SK-N-SH treated with all-trans-retinoic acid at 6 μM for 48 hours (cell line): ENCODE data around the gene PPP1R1C.
A peak's percentile ranks its signal among the peaks of the same experiment; 100 is the strongest.

Source experiments
- ATAC-seq: fragments of 200-7000 bp; cut with Tn5 transposase; 3 replicates; pipeline ENCODE4 v1.9.1; 2020; ENCODE audit warnings: mild to moderate bottlenecking, moderate library complexity
- ARNTL ChIP-seq: fragments of 450-650 bp; formaldehyde crosslinking; IDR thresholded peaks from 2 replicates; pipeline ENCODE4 v1.5.0; 2020; ENCODE audit warnings: low read depth, mild to moderate bottlenecking, moderate library complexity, borderline replicate concordance
- BACH2 ChIP-seq: fragments of 250-450 bp; sonication (Bioruptor Pico); IDR thresholded peaks from 2 replicates; pipeline ENCODE4 v1.9.0; 2021; ENCODE audit warnings: mild to moderate bottlenecking, borderline replicate concordance
- CSDC2 ChIP-seq: fragments of 250-450 bp; sonication (Bioruptor Pico); IDR thresholded peaks from 2 replicates; pipeline ENCODE4 v1.5.0; 2020; ENCODE audit warnings: mild to moderate bottlenecking, moderate library complexity
- CSRNP3 ChIP-seq: fragments of 250-450 bp; sonication (Bioruptor Pico); IDR thresholded peaks from 2 replicates; pipeline ENCODE4 v1.5.1; 2021; ENCODE audit warnings: mild to moderate bottlenecking, moderate library complexity
- ESRRG ChIP-seq: fragments of 250-450 bp; sonication (Bioruptor Pico); IDR thresholded peaks from 2 replicates; pipeline ENCODE4 v1.6.1; 2021; ENCODE audit warnings: mild to moderate bottlenecking
- GLIS3 ChIP-seq: fragments of 250-450 bp; sonication (Bioruptor Pico); IDR thresholded peaks from 2 replicates; pipeline ENCODE4 v1.5.0; 2020; ENCODE audit warnings: mild to moderate bottlenecking, moderate library complexity
- ISL1 ChIP-seq: fragments of 250-450 bp; sonication (Bioruptor Pico); IDR thresholded peaks from 2 replicates; pipeline ENCODE4 v2.1.2; 2022; ENCODE audit warnings: mild to moderate bottlenecking, moderate library complexity
- OSR1 ChIP-seq: fragments of 250-450 bp; sonication (Bioruptor Pico); IDR thresholded peaks from 2 replicates; pipeline ENCODE4 v1.8.0; 2022; ENCODE audit warnings: moderate library complexity, mild to moderate bottlenecking, inconsistent platforms
- PPARA ChIP-seq: fragments of 250-450 bp; sonication (Bioruptor Pico); IDR thresholded peaks from 2 replicates; pipeline ENCODE4 v1.5.0; 2020; ENCODE audit warnings: mild to moderate bottlenecking, borderline replicate concordance
- RARB ChIP-seq: fragments of 250-450 bp; sonication (Bioruptor Pico); IDR thresholded peaks from 2 replicates; pipeline ENCODE4 v1.8.0; 2021; ENCODE audit warnings: mild to moderate bottlenecking, moderate library complexity
- SNAI2 ChIP-seq: fragments of 250-450 bp; sonication (Bioruptor Pico); IDR thresholded peaks from 2 replicates; pipeline ENCODE4 v1.5.0; 2020; ENCODE audit warnings: mild to moderate bottlenecking, moderate library complexity
- TCF4 ChIP-seq: fragments of 250-450 bp; sonication (Bioruptor Pico); IDR thresholded peaks from 2 replicates; pipeline ENCODE4 v1.8.0; 2021; ENCODE audit warnings: mild to moderate bottlenecking, moderate library complexity, borderline replicate concordance
- TOX ChIP-seq: fragments of 250-450 bp; sonication (Bioruptor Pico); IDR thresholded peaks from 2 replicates; pipeline ENCODE4 v1.8.0; 2021; ENCODE audit warnings: mild to moderate bottlenecking, moderate library complexity, borderline replicate concordance
- TSHZ2 ChIP-seq: fragments of 250-450 bp; sonication (Bioruptor Pico); IDR thresholded peaks from 2 replicates; pipeline ENCODE4 v1.5.0; 2020; ENCODE audit warnings: mild to moderate bottlenecking, moderate library complexity
- ZC3H10 ChIP-seq: fragments of 250-450 bp; sonication (Bioruptor Pico); IDR thresholded peaks from 2 replicates; pipeline ENCODE4 v1.5.1; 2021; ENCODE audit warnings: mild to moderate bottlenecking, moderate library complexity
- ZFP3 ChIP-seq: fragments of 250-450 bp; sonication (Bioruptor Pico); IDR thresholded peaks from 2 replicates; pipeline ENCODE4 v1.5.0; 2020; ENCODE audit warnings: mild to moderate bottlenecking, moderate library complexity
- ZFP30 ChIP-seq: fragments of 450-650 bp; formaldehyde crosslinking; IDR thresholded peaks from 2 replicates; pipeline ENCODE4 v1.5.0; 2022; ENCODE audit warnings: mild to moderate bottlenecking, moderate library complexity
- ZNF8 ChIP-seq: fragments of 450-650 bp; formaldehyde crosslinking; IDR thresholded peaks from 2 replicates; pipeline ENCODE4 v1.5.0; 2020; ENCODE audit warnings: mild to moderate bottlenecking, moderate library complexity
- TF ChIP-seq, protein P1 (sequence below): fragments of 250-450 bp; sonication (Bioruptor Pico); IDR thresholded peaks from 2 replicates; pipeline ENCODE4 v1.8.0; 2021; ENCODE audit warnings: low read depth, mild to moderate bottlenecking, moderate library complexity, borderline replicate concordance
- TF ChIP-seq, protein P2 (sequence below): fragments of 250-450 bp; sonication (Bioruptor Pico); IDR thresholded peaks from 2 replicates; pipeline ENCODE4 v1.8.0; 2020; ENCODE audit warnings: mild to moderate bottlenecking, moderate library complexity, borderline replicate concordance
- TF ChIP-seq, protein P3 (sequence below): fragments of 250-450 bp; sonication (Bioruptor Pico); IDR thresholded peaks from 2 replicates; pipeline ENCODE4 v1.5.1; 2020; ENCODE audit warnings: low read depth, mild to moderate bottlenecking, moderate library complexity

PPP1R1C gene

DNA sequence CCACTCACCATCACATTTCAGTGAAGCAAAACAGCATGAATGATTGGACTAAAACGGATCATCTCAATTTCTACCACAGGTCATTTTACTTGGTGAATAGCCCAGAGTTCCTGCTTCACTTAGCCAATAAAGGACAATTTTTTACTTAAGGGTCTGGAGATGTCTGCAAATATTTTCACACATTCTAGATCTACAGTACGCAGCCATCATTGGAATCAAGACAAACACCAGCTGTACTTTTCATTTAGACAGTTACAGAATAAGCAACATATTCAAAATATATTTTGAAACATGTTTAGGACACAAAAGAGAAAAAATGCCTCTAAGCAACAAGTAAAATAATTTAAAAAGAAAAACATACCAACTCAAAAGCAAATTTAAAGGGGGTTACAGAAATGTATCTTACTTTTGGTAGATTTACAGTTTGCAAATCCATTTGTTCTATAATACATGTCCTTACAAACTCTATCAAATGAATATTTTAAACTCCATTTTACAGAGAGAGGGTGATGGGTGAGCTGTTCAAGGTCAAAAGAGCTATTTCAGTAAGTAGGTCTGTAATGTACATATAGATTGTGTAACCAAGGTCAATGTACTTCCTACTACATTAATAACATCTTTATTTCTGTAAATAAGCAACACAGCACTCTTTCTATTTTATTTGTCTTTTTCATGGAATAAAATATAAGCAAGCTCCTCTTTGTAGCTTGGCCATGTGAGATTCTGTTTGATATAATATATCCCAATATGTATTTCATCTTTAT, 13.4 kb downstream of the PPP1R1C start (continued):
- no peak for TF ChIP-seq OSR1 (CRISPR knock-in tag)
- no peak for TF ChIP-seq BACH2 (CRISPR knock-in tag)
- TF ChIP-seq RARB (CRISPR knock-in tag): no peak
- no peak for TF ChIP-seq ZNF8
- no peak for TF ChIP-seq TOX (CRISPR knock-in tag)
- TF ChIP-seq, all 23 proteins: peak for 0

GRCh38 chr2:181999911-182000310, 14.3 kb downstream of the PPP1R1C start:
- TF ChIP-seq, protein P1, sequence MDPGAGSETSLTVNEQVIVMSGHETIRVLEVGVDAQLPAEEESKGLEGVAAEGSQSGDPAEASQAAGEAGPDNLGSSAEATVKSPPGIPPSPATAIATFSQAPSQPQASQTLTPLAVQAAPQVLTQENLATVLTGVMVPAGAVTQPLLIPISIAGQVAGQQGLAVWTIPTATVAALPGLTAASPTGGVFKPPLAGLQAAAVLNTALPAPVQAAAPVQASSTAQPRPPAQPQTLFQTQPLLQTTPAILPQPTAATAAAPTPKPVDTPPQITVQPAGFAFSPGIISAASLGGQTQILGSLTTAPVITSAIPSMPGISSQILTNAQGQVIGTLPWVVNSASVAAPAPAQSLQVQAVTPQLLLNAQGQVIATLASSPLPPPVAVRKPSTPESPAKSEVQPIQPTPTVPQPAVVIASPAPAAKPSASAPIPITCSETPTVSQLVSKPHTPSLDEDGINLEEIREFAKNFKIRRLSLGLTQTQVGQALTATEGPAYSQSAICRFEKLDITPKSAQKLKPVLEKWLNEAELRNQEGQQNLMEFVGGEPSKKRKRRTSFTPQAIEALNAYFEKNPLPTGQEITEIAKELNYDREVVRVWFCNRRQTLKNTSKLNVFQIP (CRISPR knock-in tag): no peak
- TF ChIP-seq ARNTL (no peak), RARB (CRISPR knock-in tag) (no peak), ZFP30 (CRISPR knock-in tag) (no peak), PPARA (CRISPR knock-in tag) (no peak), SNAI2 (no peak), TOX (CRISPR knock-in tag) (no peak)
- no peak for ATAC-seq

DNA sequence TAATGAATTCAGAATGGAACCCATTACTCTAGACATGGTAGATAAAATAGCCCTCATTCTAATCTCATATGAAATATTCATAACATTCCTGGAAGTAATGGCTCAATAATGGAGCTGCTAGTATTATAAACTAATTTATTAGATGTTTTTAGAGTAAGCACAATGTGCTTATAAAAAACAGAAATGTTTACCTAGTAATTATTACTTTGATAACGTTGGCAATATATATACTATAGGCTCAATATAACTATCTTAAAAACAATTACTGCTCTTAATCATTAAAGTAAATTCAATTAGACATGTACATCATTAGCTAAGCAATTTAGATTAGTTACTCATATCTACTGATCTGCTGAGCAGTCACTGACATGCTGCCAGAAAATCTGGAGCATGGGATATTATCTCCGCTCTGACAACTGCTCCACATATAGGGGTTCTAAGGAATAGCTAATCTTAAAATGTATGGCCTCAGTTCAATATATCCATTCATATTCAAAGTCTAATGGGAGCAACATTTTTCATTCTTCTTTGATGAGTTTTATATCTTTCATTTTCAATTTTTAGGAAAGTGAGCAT, 19.4 kb downstream of the PPP1R1C start:
- ATAC-seq: no peak
- TF ChIP-seq GLIS3 (CRISPR knock-in tag) (no peak), ZNF8 (peak; percentile 57; the same call in 1 of the 2 replicates), TSHZ2 (CRISPR knock-in tag) (peak; percentile 83), ESRRG (CRISPR knock-in tag) (no peak), ZFP30 (CRISPR knock-in tag) (no peak), TCF4 (CRISPR knock-in tag) (peak; percentile 96), ISL1 (peak; percentile 84), PPARA (CRISPR knock-in tag) (no peak), ZC3H10 (CRISPR knock-in tag) (no peak), RARB (CRISPR knock-in tag) (no peak), CSRNP3 (CRISPR knock-in tag) (peak; percentile 87), SNAI2 (no peak), BACH2 (CRISPR knock-in tag) (0 out of 2 replicates have a peak, but pooled peaks have one; percentile 40), CSDC2 (CRISPR knock-in tag) (no peak), ZFP3 (CRISPR knock-in tag) (no peak), ARNTL (no peak)
- TF ChIP-seq, protein P1 (CRISPR knock-in tag): no peak
- TF ChIP-seq, protein P2, sequence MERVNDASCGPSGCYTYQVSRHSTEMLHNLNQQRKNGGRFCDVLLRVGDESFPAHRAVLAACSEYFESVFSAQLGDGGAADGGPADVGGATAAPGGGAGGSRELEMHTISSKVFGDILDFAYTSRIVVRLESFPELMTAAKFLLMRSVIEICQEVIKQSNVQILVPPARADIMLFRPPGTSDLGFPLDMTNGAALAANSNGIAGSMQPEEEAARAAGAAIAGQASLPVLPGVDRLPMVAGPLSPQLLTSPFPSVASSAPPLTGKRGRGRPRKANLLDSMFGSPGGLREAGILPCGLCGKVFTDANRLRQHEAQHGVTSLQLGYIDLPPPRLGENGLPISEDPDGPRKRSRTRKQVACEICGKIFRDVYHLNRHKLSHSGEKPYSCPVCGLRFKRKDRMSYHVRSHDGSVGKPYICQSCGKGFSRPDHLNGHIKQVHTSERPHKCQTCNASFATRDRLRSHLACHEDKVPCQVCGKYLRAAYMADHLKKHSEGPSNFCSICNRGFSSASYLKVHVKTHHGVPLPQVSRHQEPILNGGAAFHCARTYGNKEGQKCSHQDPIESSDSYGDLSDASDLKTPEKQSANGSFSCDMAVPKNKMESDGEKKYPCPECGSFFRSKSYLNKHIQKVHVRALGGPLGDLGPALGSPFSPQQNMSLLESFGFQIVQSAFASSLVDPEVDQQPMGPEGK (CRISPR knock-in tag): no peak
- TF ChIP-seq, protein P3, sequence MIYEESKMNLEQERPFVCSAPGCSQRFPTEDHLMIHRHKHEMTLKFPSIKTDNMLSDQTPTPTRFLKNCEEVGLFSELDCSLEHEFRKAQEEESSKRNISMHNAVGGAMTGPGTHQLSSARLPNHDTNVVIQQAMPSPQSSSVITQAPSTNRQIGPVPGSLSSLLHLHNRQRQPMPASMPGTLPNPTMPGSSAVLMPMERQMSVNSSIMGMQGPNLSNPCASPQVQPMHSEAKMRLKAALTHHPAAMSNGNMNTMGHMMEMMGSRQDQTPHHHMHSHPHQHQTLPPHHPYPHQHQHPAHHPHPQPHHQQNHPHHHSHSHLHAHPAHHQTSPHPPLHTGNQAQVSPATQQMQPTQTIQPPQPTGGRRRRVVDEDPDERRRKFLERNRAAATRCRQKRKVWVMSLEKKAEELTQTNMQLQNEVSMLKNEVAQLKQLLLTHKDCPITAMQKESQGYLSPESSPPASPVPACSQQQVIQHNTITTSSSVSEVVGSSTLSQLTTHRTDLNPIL (CRISPR knock-in tag): no peak
